Measurements from ENCODE around the gene AURKAIP1.

- TF ChIP-seq CTCF (IDR thresholded peaks at IDR 0.05; ENCODE audit: low read length) (no peak), EZH2phosphoT487 (IDR thresholded peaks at IDR 0.05; ENCODE audit: low read length) (no peak), EZH2 (optimal IDR thresholded peaks at IDR 0.05; ENCODE audit: low read depth, low read length) (no peak)
These were observed 20.2 kb upstream of the AURKAIP1 start for GRCh38 chr1:1395166-1395565.
